GM12878 (cell line): Measurements from ENCODE around the gene MCC. TPM values are rescaled to one million over a fixed set of nuclear protein-coding genes. Genes with fewer than 3 reads are reported as not detected.

Experiments
- ATF7 ChIP-seq: fragments of 450-650 bp; IDR thresholded peaks from 2 replicates; pipeline ENCODE4 v1.6.1; 2016; ENCODE audit warnings: low read depth, mild to moderate bottlenecking
- EED ChIP-seq: sonication (generic); IDR thresholded peaks from 2 replicates; pipeline ENCODE4 v1.6.1; 2016; ENCODE audit warnings: antibody characterized with exemption, low read depth
- EZH2 ChIP-seq: IDR thresholded peaks from 2 replicates; pipeline ENCODE4 v1.6.1; 2012; ENCODE audit warnings: low read depth, mild to moderate bottlenecking, control low read depth, inconsistent platforms, low read length, borderline replicate concordance; ENCODE audit not compliant: control insufficient read depth
- GATAD2B ChIP-seq: fragments of 450-650 bp; conservative IDR thresholded peaks from 2 replicates; pipeline ENCODE4 v1.6.1; 2017; ENCODE audit warnings: low read depth, mild to moderate bottlenecking, moderate library complexity
- MEF2B ChIP-seq: fragments of 450-650 bp; IDR thresholded peaks from 2 replicates; pipeline ENCODE4 v1.6.1; 2018; ENCODE audit warnings: mild to moderate bottlenecking, moderate library complexity; ENCODE audit not compliant: partially characterized antibody, poor library complexity, severe bottlenecking
- MYB ChIP-seq: fragments of 150-350 bp; IDR thresholded peaks from 2 replicates; pipeline ENCODE4 v1.6.1; 2014; ENCODE audit warnings: mild to moderate bottlenecking, low read depth, low read length, borderline replicate concordance
- NFIC ChIP-seq: IDR thresholded peaks from 2 replicates; pipeline ENCODE4 v1.6.1; 2012; ENCODE audit warnings: low read depth, mild to moderate bottlenecking, inconsistent platforms, low read length, moderate library complexity
- NR2F1 ChIP-seq: fragments of 450-650 bp; conservative IDR thresholded peaks from 2 replicates; pipeline ENCODE4 v1.6.1; 2017; ENCODE audit warnings: mild to moderate bottlenecking
- POU2F2 ChIP-seq: IDR thresholded peaks from 3 replicates; pipeline ENCODE4 v1.6.1; 2011; ENCODE audit warnings: low read depth, mild to moderate bottlenecking, low read length, borderline replicate concordance
- RBBP5 ChIP-seq: fragments of 200-600 bp; sonication (generic); conservative IDR thresholded peaks from 2 replicates; pipeline ENCODE4 v1.6.1; 2016
- RFX5 ChIP-seq: IDR thresholded peaks from 2 replicates; pipeline ENCODE4 v1.6.1; 2011; ENCODE audit warnings: low read depth, low read length, improper control_type of control experiment
- SRF ChIP-seq, 2 experiments: IDR thresholded peaks; 2 replicates each; pipeline ENCODE4 v1.6.1; 2011; ENCODE audit warnings: low read depth in 2 of 2, low read length in 2 of 2, mild to moderate bottlenecking in 1 of 2, moderate library complexity in 1 of 2
- SUPT20H ChIP-seq: IDR thresholded peaks from 2 replicates; pipeline ENCODE4 v1.6.1; 2011; ENCODE audit warnings: low read depth, mild to moderate bottlenecking, low read length, moderate library complexity, borderline replicate concordance; ENCODE audit not compliant: control insufficient read depth
- YY1 ChIP-seq: IDR thresholded peaks from 2 replicates; pipeline ENCODE4 v1.6.1; 2011; ENCODE audit warnings: low read depth, mild to moderate bottlenecking, low read length
- polyA plus RNA-seq, 11 experiments: library from polyadenylated mRNA; depleted of rRNA in 4 of 11; unstranded in 6 of 11; stranded (reverse) in 5 of 11; fragments of >200 nt; fragmentation: Nextera tagmentation in 4 of 11; fragmentation: Illumina TruSeq in 1 of 11; extraction: Ambion mirVana in 4 of 11; extraction: Trizol in 1 of 11; gene quantifications; 1 replicate in 1 of 11; 2 replicates in 10 of 11; pipeline versions ENCODE4 v1.2.1 to v1.2.3, GENCODE V29; 2011 to 2016; ENCODE audit warnings: inconsistent platforms in 2 of 11, missing spikeins in 2 of 11, low read depth in 1 of 11
- total RNA-seq, 4 experiments: library from RNA; depleted of rRNA in 3 of 4; stranded (reverse); fragments of >200 nt in 3 of 4; fragmentation: Illumina TruSeq in 1 of 4; extraction: Trizol in 1 of 4; gene quantifications; 2 replicates each; pipeline versions ENCODE4 v1.2.1 to v1.2.3, GENCODE V29; 2013 to 2021
- TF ChIP-seq, protein P1 (sequence below): IDR thresholded peaks from 2 replicates; pipeline ENCODE4 v1.6.1; 2012; ENCODE audit warnings: mild to moderate bottlenecking, low read depth, low read length
- TF ChIP-seq, protein P2 (sequence below): fragments of 450-650 bp; IDR thresholded peaks from 2 replicates; pipeline ENCODE4 v1.6.1; 2016; ENCODE audit warnings: mild to moderate bottlenecking
- TF ChIP-seq, protein P3 (sequence below): IDR thresholded peaks from 2 replicates; pipeline ENCODE4 v1.6.1; 2012; ENCODE audit warnings: low read length, inconsistent platforms
- TF ChIP-seq, protein P4 (sequence below): fragments of 150-350 bp; IDR thresholded peaks from 2 replicates; pipeline ENCODE4 v1.6.1; 2014; ENCODE audit warnings: mild to moderate bottlenecking, low read depth, low read length
- TF ChIP-seq, protein P5 (sequence below): fragments of 450-650 bp; IDR thresholded peaks from 2 replicates; pipeline ENCODE4 v1.6.1; 2014; ENCODE audit warnings: mild to moderate bottlenecking

Gene MCC
- total and polyA plus RNA-seq, 10 of the 15 experiments (the other 5 are each of a cell fraction or from before 2014, with no cell fraction given) = 0.03 to 0.86 (median 0.16) TPM

DNA sequence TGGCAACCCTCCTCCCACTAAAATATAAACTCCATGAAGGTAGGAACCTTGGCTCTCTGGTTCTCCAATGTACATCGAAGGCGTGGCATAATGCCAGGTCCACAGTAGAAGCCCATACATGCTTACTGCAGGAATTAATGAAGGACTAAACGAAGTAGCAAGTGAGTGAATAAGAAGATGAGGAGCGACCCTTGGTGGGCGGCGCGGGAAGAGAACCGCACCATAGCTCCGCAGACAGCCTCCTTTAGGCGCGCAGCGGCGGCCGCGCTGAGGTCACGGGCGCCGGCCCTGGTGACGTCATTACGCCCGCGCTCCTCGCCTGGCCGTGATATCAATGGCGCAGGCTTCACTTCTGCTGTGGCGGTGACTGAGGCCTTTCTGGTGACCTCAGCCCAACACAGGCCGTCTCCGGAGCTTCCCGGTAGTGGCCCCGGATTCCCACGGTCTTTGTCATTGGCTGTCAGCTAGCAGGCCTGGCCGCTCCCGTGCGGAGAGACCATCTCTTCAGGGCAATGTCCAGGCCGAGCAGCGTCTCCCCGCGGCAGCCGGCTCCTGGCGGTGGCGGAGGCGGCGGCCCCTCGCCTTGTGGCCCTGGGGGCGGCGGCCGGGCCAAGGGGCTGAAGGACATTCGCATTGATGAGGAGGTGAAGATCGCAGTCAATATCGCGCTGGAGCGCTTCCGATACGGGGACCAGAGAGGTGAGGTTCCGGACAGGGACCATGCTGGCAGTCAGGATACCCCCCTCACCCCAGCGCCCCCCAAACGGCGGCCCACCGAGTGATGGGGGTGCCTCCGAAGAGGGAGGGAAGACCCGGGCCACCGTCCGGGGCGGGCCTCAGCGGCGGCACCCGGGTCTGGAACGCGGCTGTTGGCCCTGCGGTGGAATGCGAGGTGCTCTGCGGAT, 25.4 kb upstream of the MCC start, which contains the start of gene YTHDC2 (continued):
- TF ChIP-seq, protein P1, sequence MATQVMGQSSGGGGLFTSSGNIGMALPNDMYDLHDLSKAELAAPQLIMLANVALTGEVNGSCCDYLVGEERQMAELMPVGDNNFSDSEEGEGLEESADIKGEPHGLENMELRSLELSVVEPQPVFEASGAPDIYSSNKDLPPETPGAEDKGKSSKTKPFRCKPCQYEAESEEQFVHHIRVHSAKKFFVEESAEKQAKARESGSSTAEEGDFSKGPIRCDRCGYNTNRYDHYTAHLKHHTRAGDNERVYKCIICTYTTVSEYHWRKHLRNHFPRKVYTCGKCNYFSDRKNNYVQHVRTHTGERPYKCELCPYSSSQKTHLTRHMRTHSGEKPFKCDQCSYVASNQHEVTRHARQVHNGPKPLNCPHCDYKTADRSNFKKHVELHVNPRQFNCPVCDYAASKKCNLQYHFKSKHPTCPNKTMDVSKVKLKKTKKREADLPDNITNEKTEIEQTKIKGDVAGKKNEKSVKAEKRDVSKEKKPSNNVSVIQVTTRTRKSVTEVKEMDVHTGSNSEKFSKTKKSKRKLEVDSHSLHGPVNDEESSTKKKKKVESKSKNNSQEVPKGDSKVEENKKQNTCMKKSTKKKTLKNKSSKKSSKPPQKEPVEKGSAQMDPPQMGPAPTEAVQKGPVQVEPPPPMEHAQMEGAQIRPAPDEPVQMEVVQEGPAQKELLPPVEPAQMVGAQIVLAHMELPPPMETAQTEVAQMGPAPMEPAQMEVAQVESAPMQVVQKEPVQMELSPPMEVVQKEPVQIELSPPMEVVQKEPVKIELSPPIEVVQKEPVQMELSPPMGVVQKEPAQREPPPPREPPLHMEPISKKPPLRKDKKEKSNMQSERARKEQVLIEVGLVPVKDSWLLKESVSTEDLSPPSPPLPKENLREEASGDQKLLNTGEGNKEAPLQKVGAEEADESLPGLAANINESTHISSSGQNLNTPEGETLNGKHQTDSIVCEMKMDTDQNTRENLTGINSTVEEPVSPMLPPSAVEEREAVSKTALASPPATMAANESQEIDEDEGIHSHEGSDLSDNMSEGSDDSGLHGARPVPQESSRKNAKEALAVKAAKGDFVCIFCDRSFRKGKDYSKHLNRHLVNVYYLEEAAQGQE = no peak
- no peak for TF ChIP-seq EED
- TF ChIP-seq YY1 = peak; percentile 95
- no peak; the same call in 1 of the 2 replicates for TF ChIP-seq RFX5
- no peak for TF ChIP-seq SRF (IDR thresholded peaks at IDR 0.05; ENCODE audit: low read depth in 2 of 2, low read length in 2 of 2)
- TF ChIP-seq, protein P2, sequence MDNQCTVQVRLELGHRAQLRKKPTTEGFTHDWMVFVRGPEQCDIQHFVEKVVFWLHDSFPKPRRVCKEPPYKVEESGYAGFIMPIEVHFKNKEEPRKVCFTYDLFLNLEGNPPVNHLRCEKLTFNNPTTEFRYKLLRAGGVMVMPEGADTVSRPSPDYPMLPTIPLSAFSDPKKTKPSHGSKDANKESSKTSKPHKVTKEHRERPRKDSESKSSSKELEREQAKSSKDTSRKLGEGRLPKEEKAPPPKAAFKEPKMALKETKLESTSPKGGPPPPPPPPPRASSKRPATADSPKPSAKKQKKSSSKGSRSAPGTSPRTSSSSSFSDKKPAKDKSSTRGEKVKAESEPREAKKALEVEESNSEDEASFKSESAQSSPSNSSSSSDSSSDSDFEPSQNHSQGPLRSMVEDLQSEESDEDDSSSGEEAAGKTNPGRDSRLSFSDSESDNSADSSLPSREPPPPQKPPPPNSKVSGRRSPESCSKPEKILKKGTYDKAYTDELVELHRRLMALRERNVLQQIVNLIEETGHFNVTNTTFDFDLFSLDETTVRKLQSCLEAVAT = peak; percentile 30; the same call in 1 of the 2 replicates
- peak; percentile 87 for TF ChIP-seq GATAD2B
- no peak for TF ChIP-seq NFIC
- no peak for TF ChIP-seq MYB
- peak; percentile 99 for TF ChIP-seq ATF7
- TF ChIP-seq POU2F2 = 0 out of 3 replicates have a peak, but pooled peaks have one; percentile 52
- peak; percentile 56 for TF ChIP-seq MEF2B
- TF ChIP-seq NR2F1 = peak; percentile 90
- TF ChIP-seq SUPT20H = no peak
- TF ChIP-seq, protein P3, sequence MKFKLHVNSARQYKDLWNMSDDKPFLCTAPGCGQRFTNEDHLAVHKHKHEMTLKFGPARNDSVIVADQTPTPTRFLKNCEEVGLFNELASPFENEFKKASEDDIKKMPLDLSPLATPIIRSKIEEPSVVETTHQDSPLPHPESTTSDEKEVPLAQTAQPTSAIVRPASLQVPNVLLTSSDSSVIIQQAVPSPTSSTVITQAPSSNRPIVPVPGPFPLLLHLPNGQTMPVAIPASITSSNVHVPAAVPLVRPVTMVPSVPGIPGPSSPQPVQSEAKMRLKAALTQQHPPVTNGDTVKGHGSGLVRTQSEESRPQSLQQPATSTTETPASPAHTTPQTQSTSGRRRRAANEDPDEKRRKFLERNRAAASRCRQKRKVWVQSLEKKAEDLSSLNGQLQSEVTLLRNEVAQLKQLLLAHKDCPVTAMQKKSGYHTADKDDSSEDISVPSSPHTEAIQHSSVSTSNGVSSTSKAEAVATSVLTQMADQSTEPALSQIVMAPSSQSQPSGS = peak; percentile 80; the same call in 1 of the 2 replicates
- TF ChIP-seq, protein P4, sequence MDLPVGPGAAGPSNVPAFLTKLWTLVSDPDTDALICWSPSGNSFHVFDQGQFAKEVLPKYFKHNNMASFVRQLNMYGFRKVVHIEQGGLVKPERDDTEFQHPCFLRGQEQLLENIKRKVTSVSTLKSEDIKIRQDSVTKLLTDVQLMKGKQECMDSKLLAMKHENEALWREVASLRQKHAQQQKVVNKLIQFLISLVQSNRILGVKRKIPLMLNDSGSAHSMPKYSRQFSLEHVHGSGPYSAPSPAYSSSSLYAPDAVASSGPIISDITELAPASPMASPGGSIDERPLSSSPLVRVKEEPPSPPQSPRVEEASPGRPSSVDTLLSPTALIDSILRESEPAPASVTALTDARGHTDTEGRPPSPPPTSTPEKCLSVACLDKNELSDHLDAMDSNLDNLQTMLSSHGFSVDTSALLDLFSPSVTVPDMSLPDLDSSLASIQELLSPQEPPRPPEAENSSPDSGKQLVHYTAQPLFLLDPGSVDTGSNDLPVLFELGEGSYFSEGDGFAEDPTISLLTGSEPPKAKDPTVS = no peak
- TF ChIP-seq, protein P5, sequence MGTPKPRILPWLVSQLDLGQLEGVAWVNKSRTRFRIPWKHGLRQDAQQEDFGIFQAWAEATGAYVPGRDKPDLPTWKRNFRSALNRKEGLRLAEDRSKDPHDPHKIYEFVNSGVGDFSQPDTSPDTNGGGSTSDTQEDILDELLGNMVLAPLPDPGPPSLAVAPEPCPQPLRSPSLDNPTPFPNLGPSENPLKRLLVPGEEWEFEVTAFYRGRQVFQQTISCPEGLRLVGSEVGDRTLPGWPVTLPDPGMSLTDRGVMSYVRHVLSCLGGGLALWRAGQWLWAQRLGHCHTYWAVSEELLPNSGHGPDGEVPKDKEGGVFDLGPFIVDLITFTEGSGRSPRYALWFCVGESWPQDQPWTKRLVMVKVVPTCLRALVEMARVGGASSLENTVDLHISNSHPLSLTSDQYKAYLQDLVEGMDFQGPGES = no peak
- no peak for TF ChIP-seq RBBP5
- no peak for TF ChIP-seq EZH2
